Measurements from ENCODE around the gene LETMD1. TPM values are rescaled to one million over a fixed set of nuclear protein-coding genes. Genes with fewer than 3 reads are reported as not detected.
A peak's percentile ranks its signal among the peaks of the same experiment; 100 is the strongest.

The LETMD1 gene
- total and polyA plus RNA-seq, 7 experiments from 2014 or later: 32.4 to 101 (median 69.5) TPM

DNA sequence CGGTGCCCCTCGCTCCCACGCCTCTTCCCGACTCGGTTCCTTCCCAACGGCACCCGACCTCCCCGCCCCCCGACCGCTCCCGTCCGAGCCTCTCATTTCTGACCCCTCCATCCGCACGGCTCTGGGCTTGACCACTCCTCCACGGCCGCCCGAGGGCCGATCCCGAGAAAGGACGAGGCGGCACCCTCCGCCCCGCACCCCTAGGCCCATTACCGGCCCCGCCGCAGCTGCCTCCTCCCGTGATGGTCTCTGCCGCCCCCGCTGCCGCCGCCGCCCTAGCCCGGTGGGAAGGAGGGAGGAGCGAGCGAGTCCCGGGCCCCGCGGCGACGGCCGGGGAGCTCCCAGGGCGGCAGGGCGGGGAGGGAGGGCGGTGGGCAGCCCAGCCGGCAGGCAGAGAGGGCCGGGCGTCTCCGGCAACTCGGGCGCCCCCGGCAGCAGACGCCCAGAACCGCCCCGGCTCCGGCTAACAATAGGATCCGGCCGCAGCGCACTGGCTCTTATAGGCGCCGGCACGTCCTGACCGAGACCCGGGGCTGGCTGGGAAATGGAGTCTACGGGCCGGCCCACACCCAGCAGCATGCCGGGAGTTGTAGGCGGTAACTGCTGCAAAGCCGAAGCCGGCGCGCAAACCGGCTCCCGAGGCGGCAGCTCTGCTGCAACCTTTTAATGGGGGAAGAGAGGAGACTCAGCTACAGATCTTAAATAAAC lies 35.2 kb downstream of the LETMD1 start, which contains the start of gene CSRNP2:
TSS of gene CSRNP2 (minus strand) at position 471 of the 708 bp plus-strand sequence. CDS start 7,035 bp downstream, outside the sequence.
- CTCF ChIA-PET: no interaction called here
- DNase-seq (peak; percentile 90 to 95 (median 94)), ATAC-seq (peak; percentile 100)
- Histone ChIP-seq H3K9me3 (ENCODE audit: control insufficient read depth in 2 of 3, low read length in 3 of 3) (no peaks in the 10 kb centered on the region), H3K36me3 (ENCODE audit: control insufficient read depth in 2 of 3, insufficient read depth in 3 of 3, low read length in 3 of 3) (peaks cover 0 to 5% (median 0%) of the 10 kb centered on the region in 3 experiments), H3K27ac (ENCODE audit: low read depth, low read length) (peak within 1 kb of the TSS; percentile 97), H3K4me3 (ENCODE audit: low read length) (peak within 1 kb of the TSS; percentile 78), H3K4me1 (ENCODE audit: control insufficient read depth in 2 of 2, insufficient read depth in 2 of 2, low read length in 2 of 2) (peaks cover 7% of the 10 kb centered on the region in 2 donors), H3K27me3 (ENCODE audit: control insufficient read depth in 2 of 2, insufficient read depth in 2 of 2, low read length in 2 of 2) (no peaks in the 10 kb centered on the region)
- POLR2A ChIA-PET: interaction anchor here (0.7 to 4.5 kb wide), 20 partner anchors 9 to 1407 kb away, joined by 3 to 29 read pairs (median 4); partner anchors contain the start of genes ATF1, DAZAP2, LETMD1 and POU6F1
- Mint-ChIP-seq H3K36me3 (peaks cover 0 to 23% (median 6%) of the 10 kb centered on the region in 5 donors), H3K4me3 (peak within 1 kb of the TSS; percentile 89 to 100 (median 96)), H3K9me3 (peaks cover 0 to 3% (median 0%) of the 10 kb centered on the region in 11 donors), H3K27ac (peak within 1 kb of the TSS; percentile 89 to 98 (median 93)), H3K4me1 (peaks cover 22 to 46% (median 43%) of the 10 kb centered on the region in 7 donors), H3K27me3 (no peaks in the 10 kb centered on the region)
- intact Hi-C loops (cut with micrococcal nuclease): loop anchor here (1.0 to 5.0 kb wide), 10 partner anchors 35 to 1924 kb away; partner anchors contain the start of genes ATF1 (in 2 of the 2), DAZAP2 (in 2 of the 2), LETMD1 (in 2 of the 2) and SLC11A2 (in 2 of the 2)

DNA sequence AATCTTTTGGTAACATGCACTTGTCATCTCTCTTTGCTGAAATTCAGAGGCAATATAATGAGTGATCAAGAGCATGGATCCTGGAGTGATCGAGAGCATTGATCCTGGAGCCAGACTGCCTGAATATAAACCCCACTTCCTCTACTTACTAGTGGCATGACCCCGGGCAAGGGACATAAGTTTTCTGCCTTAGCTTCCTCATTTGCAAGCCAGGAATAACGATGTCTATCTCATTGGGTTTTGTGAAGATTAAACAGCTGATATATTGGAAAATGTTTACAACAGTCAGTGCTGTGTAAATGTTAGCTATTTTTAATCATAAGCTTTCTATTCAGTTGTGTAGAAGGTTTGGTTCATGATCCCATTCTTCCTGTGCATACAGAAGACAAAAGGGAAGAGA lies 37.6 kb downstream of the LETMD1 start:
- H3K36me3 ChIP-seq (ENCODE audit: control insufficient read depth in 2 of 3, insufficient read depth in 3 of 3, low read length in 3 of 3): peaks cover 0 to 5% (median 0%) of the 10 kb centered on the region in 3 experiments
- H3K36me3 Mint-ChIP-seq: peaks cover 0 to 10% (median 0%) of the 10 kb centered on the region in 5 donors
- H3K9me3 ChIP-seq (ENCODE audit: control insufficient read depth in 2 of 3, low read length in 3 of 3): no peaks in the 10 kb centered on the region
- no peak for DNase-seq
- H3K4me1 ChIP-seq (ENCODE audit: control insufficient read depth in 2 of 2, insufficient read depth in 2 of 2, low read length in 2 of 2): peaks cover 7% of the 10 kb centered on the region in 2 donors
- H3K4me3 ChIP-seq (ENCODE audit: low read length): no peak overlapping the region
- peak overlapping the region in 2 of 10 donors; percentile 18 to 36 for H3K4me3 Mint-ChIP-seq
- peaks cover 22 to 34% (median 28%) of the 10 kb centered on the region in 7 donors for H3K4me1 Mint-ChIP-seq
- H3K9me3 Mint-ChIP-seq: no peaks in the 10 kb centered on the region
- ChIA-PET CTCF (interaction anchor here (0.6 kb wide), 1 partner anchor 298 kb away, joined by 3 read pairs; no protein-coding TSS in a partner anchor), POLR2A (interaction anchor here (0.9 kb wide), 1 partner anchor 86 kb away, joined by 3 read pairs; no protein-coding TSS in a partner anchor)
- H3K27me3 ChIP-seq (ENCODE audit: control insufficient read depth in 2 of 2, insufficient read depth in 2 of 2, low read length in 2 of 2): no peaks in the 10 kb centered on the region
- no peak for ATAC-seq
- no peaks in the 10 kb centered on the region for H3K27me3 Mint-ChIP-seq
- intact Hi-C loops (cut with micrococcal nuclease): no loop called here
- peak overlapping the region in 1 of 9 donors; percentile 44 for H3K27ac Mint-ChIP-seq
- H3K27ac ChIP-seq (ENCODE audit: low read depth, low read length): no peak overlapping the region

DNA sequence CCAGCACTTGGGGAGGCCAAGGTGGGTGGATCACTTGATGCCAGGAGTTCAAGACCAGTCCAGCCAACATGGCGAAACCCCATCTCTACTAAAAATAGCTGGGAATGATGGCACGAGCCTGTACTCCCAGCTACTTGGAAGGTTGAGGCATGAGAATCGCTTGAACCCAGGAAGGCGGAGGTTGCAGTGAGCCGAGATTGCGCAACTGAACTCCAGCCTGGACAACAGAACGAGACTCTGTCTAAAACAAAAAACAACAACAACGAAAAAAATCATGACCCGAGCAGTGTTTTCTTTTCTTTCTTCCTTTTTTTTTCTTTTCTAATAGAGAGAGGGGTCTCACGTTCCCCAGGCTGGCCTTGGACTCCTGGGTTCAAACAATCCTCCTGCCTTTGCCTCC lies 38.8 kb downstream of the LETMD1 start:
- Mint-ChIP-seq H3K4me3 (no peak overlapping the region), H3K36me3 (peaks cover 0 to 10% (median 0%) of the 10 kb centered on the region in 5 donors), H3K27me3 (no peaks in the 10 kb centered on the region), H3K9me3 (no peaks in the 10 kb centered on the region), H3K4me1 (peaks cover 18 to 27% (median 20%) of the 10 kb centered on the region in 7 donors), H3K27ac (no peak overlapping the region)
- no peaks in the 10 kb centered on the region for H3K9me3 ChIP-seq (ENCODE audit: control insufficient read depth in 2 of 3, low read length in 3 of 3)
- DNase-seq: no peak
- H3K27ac ChIP-seq (ENCODE audit: low read depth, low read length): no peak overlapping the region
- intact Hi-C loops (cut with micrococcal nuclease): no loop called here
- ChIA-PET CTCF (no interaction called here), POLR2A (no interaction called here)
- H3K36me3 ChIP-seq (ENCODE audit: control insufficient read depth in 2 of 3, insufficient read depth in 3 of 3, low read length in 3 of 3): peaks cover 0 to 5% (median 0%) of the 10 kb centered on the region in 3 experiments
- ATAC-seq: no peak
- H3K4me1 ChIP-seq (ENCODE audit: control insufficient read depth in 2 of 2, insufficient read depth in 2 of 2, low read length in 2 of 2): peaks cover 3 to 7% of the 10 kb centered on the region in 2 donors
- no peak overlapping the region for H3K4me3 ChIP-seq (ENCODE audit: low read length)
- H3K27me3 ChIP-seq (ENCODE audit: control insufficient read depth in 2 of 2, insufficient read depth in 2 of 2, low read length in 2 of 2): no peaks in the 10 kb centered on the region

GRCh38 chr12:51087818-51088217 lies 39.7 kb downstream of the LETMD1 start:
- Histone ChIP-seq H3K4me3 (ENCODE audit: low read length) (no peak overlapping the region), H3K27me3 (ENCODE audit: control insufficient read depth in 2 of 2, insufficient read depth in 2 of 2, low read length in 2 of 2) (no peaks in the 10 kb centered on the region), H3K9me3 (ENCODE audit: control insufficient read depth in 2 of 3, low read length in 3 of 3) (no peaks in the 10 kb centered on the region), H3K27ac (ENCODE audit: low read depth, low read length) (no peak overlapping the region), H3K4me1 (ENCODE audit: control insufficient read depth in 2 of 2, insufficient read depth in 2 of 2, low read length in 2 of 2) (peaks cover 0 to under 1% of the 10 kb centered on the region in 2 donors), H3K36me3 (ENCODE audit: control insufficient read depth in 2 of 3, insufficient read depth in 3 of 3, low read length in 3 of 3) (peaks cover 0 to 4% (median 0%) of the 10 kb centered on the region in 3 experiments)
- Mint-ChIP-seq H3K4me3 (peak overlapping the region in 1 of 10 donors; percentile 4), H3K36me3 (peaks cover 0 to 6% (median 0%) of the 10 kb centered on the region in 5 donors), H3K27ac (peak overlapping the region in 4 of 9 donors; percentile 15 to 58 (median 38)), H3K9me3 (no peaks in the 10 kb centered on the region), H3K4me1 (peaks cover 9 to 18% (median 12%) of the 10 kb centered on the region in 7 donors), H3K27me3 (no peaks in the 10 kb centered on the region)
- intact Hi-C loops (cut with micrococcal nuclease): no loop called here
- ATAC-seq (no peak), DNase-seq (no peak)
- ChIA-PET POLR2A (no interaction called here), CTCF (interaction anchor here (0.7 kb wide), 1 partner anchor 10 kb away, joined by 3 read pairs; no protein-coding TSS in a partner anchor)

DNA sequence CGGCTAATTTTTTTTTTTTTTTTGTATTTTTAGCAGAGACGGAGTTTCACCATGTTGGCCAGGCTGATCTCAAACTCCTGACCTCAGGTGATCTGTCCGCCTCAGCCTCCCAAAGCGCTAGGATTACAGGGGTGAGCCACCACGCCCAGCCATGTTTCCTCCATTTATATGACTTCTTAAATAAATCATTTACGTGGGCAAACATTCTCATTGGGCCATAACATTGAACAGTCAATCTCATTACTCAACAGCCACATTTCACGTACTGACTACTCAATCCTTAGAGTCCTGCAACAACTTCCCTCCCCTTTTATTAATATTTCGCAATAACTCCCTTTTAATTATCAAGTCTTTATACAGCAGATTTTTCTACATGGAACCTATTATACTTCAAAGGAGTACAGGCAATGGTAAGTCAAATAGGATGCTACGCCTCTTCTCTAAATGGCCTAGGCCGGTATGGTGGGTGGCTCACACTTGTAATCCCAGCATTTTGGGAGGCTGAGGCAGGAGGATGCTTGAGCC lies 42.6 kb downstream of the LETMD1 start:
- ChIA-PET POLR2A (interaction anchor here (0.6 to 0.7 kb wide), 2 partner anchors 22 to 716 kb away, joined by 3 to 4 read pairs; no protein-coding TSS in a partner anchor), CTCF (no interaction called here)
- Mint-ChIP-seq H3K36me3 (peaks cover 0 to 18% (median 16%) of the 10 kb centered on the region in 5 donors), H3K27ac (no peak overlapping the region), H3K9me3 (no peaks in the 10 kb centered on the region), H3K4me1 (peaks cover 0 to 13% (median 1%) of the 10 kb centered on the region in 7 donors), H3K27me3 (no peaks in the 10 kb centered on the region), H3K4me3 (no peak overlapping the region)
- Histone ChIP-seq H3K4me3 (ENCODE audit: low read length) (no peak overlapping the region), H3K27me3 (ENCODE audit: control insufficient read depth in 2 of 2, insufficient read depth in 2 of 2, low read length in 2 of 2) (no peaks in the 10 kb centered on the region), H3K36me3 (ENCODE audit: control insufficient read depth in 2 of 3, insufficient read depth in 3 of 3, low read length in 3 of 3) (peaks cover 0 to 15% (median 0%) of the 10 kb centered on the region in 3 experiments), H3K27ac (ENCODE audit: low read depth, low read length) (no peak overlapping the region), H3K4me1 (ENCODE audit: control insufficient read depth in 2 of 2, insufficient read depth in 2 of 2, low read length in 2 of 2) (no peaks in the 10 kb centered on the region), H3K9me3 (ENCODE audit: control insufficient read depth in 2 of 3, low read length in 3 of 3) (no peaks in the 10 kb centered on the region)
- intact Hi-C loops (cut with micrococcal nuclease): no loop called here
- DNase-seq (no peak), ATAC-seq (no peak)

GRCh38 chr12:51098611-51099010 lies 50.5 kb downstream of the LETMD1 start:
- H3K4me1 ChIP-seq (ENCODE audit: control insufficient read depth in 2 of 2, insufficient read depth in 2 of 2, low read length in 2 of 2): no peaks in the 10 kb centered on the region
- H3K4me3 ChIP-seq (ENCODE audit: low read length): no peak overlapping the region
- H3K36me3 ChIP-seq (ENCODE audit: control insufficient read depth in 2 of 3, insufficient read depth in 3 of 3, low read length in 3 of 3): peaks cover 7 to 57% (median 29%) of the 10 kb centered on the region in 3 experiments
- no peaks in the 10 kb centered on the region for H3K27me3 ChIP-seq (ENCODE audit: control insufficient read depth in 2 of 2, insufficient read depth in 2 of 2, low read length in 2 of 2)
- H3K4me3 Mint-ChIP-seq: no peak overlapping the region
- H3K4me1 Mint-ChIP-seq: peaks cover 0 to 1% (median 0%) of the 10 kb centered on the region in 7 donors
- H3K27me3 Mint-ChIP-seq: no peaks in the 10 kb centered on the region
- no peak overlapping the region for H3K27ac ChIP-seq (ENCODE audit: low read depth, low read length)
- CTCF ChIA-PET: no interaction called here
- POLR2A ChIA-PET: interaction anchor here (1.1 kb wide), 1 partner anchor 140 kb away, joined by 3 read pairs; the partner anchor contains the start of gene DAZAP2
- peaks cover 4 to 63% (median 33%) of the 10 kb centered on the region in 5 donors for H3K36me3 Mint-ChIP-seq
- ATAC-seq (no peak), DNase-seq (no peak)
- H3K9me3 ChIP-seq (ENCODE audit: control insufficient read depth in 2 of 3, low read length in 3 of 3): no peaks in the 10 kb centered on the region
- no peaks in the 10 kb centered on the region for H3K9me3 Mint-ChIP-seq
- peak overlapping the region in 1 of 9 donors; percentile 43 for H3K27ac Mint-ChIP-seq
- intact Hi-C loops (cut with micrococcal nuclease): no loop called here
